ENCODE results near the gene TNFSF9.

The TNFSF9 gene

DNA sequence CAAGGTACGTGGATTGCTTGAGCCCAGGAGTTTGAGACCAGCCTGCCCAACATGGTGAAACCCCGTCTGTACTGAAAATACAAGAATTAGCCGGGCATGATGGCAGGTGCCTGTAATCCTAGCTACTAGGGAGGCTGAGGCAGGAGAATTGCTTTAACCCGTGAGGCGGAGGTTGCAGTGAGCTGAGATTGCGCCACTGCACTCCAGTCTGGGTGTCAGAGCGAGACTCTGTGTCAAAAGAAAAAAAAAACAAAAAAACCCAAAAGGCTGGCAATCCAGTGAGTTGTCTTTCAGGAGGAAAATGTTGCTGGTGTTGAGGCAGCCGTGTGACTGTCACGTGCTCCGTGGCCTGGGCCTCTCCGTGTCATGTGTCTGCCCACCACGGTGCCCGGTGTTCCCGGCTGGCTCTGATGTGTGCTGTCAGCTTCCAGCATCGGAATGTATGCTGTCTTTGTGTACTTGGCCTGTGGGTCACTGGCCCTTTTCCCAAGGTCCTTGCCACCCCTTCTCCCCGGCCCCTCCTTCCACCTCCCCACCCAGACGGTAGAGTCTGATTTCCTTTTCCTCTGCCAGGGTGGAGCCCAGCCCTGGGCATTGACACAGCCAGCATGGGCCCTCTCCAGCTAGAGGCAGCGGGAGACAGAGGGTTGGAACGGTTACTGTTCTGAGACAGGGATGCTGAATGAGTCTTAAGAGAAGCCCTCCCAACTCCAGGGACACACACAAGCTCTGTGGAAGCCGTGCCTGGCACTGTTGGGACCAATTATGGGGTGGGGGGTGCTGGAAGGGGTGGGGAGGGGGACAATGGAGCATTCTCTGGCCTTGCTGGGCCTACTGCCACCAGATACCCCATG, 21.5 kb upstream of the TNFSF9 start:
- no peak for TF ChIP-seq CTCF (IDR thresholded peaks at IDR 0.05; ENCODE audit: insufficient read depth, low read length, missing control alignments)
- H3K4me3 ChIP-seq (ENCODE audit: low read depth, low read length), result no peak overlapping the region
- ChIA-PET POLR2A (no interaction called here), CTCF (interaction anchor here (3.4 kb wide), 1 partner anchor 8 kb away, joined by 21 read pairs; no protein-coding TSS in a partner anchor)
- DNase-seq (ENCODE audit: low read depth, low spot score), result no peak

DNA sequence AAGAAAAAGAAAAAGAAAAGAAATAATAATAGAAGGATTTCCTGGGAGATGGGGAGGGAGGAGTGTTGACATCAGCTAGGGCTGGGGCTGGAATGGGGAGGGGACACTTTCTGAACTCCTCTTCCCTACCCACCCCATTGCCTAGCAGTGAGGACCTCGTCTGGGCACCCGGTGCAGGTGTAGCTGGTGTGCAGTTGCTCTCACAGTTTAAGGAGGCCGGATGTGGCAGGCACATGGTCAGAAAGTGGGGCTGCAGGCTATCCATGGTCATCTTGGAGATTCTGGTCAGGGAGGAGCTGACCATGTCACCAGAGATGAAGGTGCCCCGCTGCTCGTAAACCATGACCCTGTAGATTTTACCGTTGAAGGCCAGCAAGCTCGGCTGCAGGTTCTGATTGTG, 20.2 kb upstream of the TNFSF9 start:
- POLR2A ChIA-PET, result no interaction called here
- no peak for DNase-seq (ENCODE audit: low read depth, low spot score)
- H3K4me3 ChIP-seq (ENCODE audit: low read depth, low read length), result no peak overlapping the region
- CTCF ChIA-PET, result interaction anchor here (0.6 to 1.5 kb wide), 2 partner anchors 10 to 386 kb away, joined by 3 read pairs; no protein-coding TSS in a partner anchor
- TF ChIP-seq CTCF (IDR thresholded peaks at IDR 0.05; ENCODE audit: insufficient read depth, low read length, missing control alignments), result no peak

GRCh38 chr19:6514089-6514488, 16.7 kb upstream of the TNFSF9 start:
- CTCF ChIA-PET, result no interaction called here
- POLR2A ChIA-PET, result no interaction called here
- TF ChIP-seq CTCF (IDR thresholded peaks at IDR 0.05; ENCODE audit: insufficient read depth, low read length, missing control alignments), result no peak
- no peak overlapping the region for H3K4me3 ChIP-seq (ENCODE audit: low read depth, low read length)
- no peak for DNase-seq (ENCODE audit: low read depth, low spot score)

- DNase-seq (ENCODE audit: low read depth, low spot score), result no peak
- TF ChIP-seq CTCF (IDR thresholded peaks at IDR 0.05; ENCODE audit: insufficient read depth, low read length, missing control alignments), result no peak
- POLR2A ChIA-PET, result no interaction called here
- H3K4me3 ChIP-seq (ENCODE audit: low read depth, low read length), result no peak overlapping the region
- CTCF ChIA-PET, result no interaction called here
These were observed 15.8 kb upstream of the TNFSF9 start for GRCh38 chr19:6514926-6515544.

DNA sequence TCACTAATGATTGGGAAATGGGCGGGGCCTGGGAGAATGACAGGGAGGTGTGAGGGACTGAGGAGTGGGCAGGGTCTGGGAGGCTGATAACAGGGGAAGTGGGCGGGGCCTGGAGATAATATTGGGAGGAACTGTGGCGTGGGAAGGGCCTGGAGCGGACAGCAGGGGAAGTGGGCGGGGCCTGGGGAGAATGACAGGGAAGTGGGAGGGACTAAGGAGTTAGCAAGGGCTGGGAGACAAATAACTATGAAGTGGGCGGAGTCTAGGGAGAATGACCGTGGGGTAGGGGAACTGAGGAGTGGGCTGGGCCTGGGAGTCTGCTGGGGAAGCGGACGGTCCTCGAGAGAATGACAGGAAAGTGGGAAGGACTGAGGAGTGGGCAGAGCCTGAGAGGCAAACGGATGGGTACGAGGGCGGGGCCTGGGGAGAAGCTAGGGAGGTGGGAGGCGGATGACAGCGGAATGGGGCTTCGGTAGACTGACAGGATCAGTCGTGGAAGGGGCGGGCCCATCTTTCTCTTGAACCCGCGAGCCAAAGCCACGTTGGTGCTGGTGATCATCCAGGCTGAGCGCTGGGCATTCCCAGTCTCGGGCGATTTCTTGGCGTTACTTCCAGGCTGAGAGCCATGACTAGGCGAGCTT, 14.7 kb upstream of the TNFSF9 start:
- TF ChIP-seq CTCF (IDR thresholded peaks at IDR 0.05; ENCODE audit: insufficient read depth, low read length, missing control alignments), result no peak
- CTCF ChIA-PET, result interaction anchor here (0.6 to 5.2 kb wide), 20 partner anchors 9 to 388 kb away, joined by 3 to 93 read pairs (median 4); partner anchors contain the start of gene GPR108

More for the DNA sequence above, 14.7 kb upstream of the TNFSF9 start:
- DNase-seq (ENCODE audit: low read depth, low spot score), result peak; percentile 40
- peak overlapping the region; percentile 73 for H3K4me3 ChIP-seq (ENCODE audit: low read depth, low read length)
- POLR2A ChIA-PET, result interaction anchor here (0.6 to 1.6 kb wide), 3 partner anchors 15 to 112 kb away, joined by 3 to 8 read pairs (median 3); partner anchors contain the start of gene TNFSF9
